Renal pelvis (tissue), 4 donors: ENCODE data around the gene G6PC2. TPM values are rescaled to one million over a fixed set of nuclear protein-coding genes. Genes with fewer than 3 reads are reported as not detected.

ENCODE experiments used
- DNase-seq: peaks from one replicate; pipeline ENCODE4 v3.0.0-alpha.2; 2013
- polyA plus RNA-seq, 3 donors: library from polyadenylated mRNA; unstranded; fragments of 120-200 nt; gene quantifications; one replicate each; pipeline ENCODE4 v1.2.1, GENCODE V29; 2013; ENCODE audit not compliant: insufficient read length in 3 of 3

Gene G6PC2
- polyA plus RNA-seq, 3 donors, result 0.09 to 0.24 TPM; not detected in 1

DNA sequence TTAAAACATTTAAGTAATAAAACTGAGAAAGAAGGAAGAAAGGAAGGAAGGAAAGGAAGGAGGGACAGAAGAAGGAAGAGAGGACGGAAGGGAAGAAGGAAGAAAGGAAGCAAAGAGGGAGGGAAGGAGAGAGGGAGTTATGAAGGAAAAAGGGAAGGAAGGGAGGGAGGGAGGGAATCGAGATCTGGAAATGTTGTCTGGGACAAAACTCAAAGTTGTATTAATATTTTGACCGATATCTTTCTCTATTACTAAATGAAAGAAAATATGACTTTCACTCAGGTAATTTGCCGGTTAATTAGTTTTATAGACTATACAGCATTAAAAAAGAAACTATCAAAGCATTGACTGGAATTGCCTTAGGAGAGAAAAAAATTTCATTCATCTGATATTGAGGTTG lies 44.4 kb downstream of the G6PC2 start:
- no peak for DNase-seq

- no peak for DNase-seq
Measured at GRCh38 chr2:168948621-168949212, 47.6 kb downstream of the G6PC2 start.

DNA sequence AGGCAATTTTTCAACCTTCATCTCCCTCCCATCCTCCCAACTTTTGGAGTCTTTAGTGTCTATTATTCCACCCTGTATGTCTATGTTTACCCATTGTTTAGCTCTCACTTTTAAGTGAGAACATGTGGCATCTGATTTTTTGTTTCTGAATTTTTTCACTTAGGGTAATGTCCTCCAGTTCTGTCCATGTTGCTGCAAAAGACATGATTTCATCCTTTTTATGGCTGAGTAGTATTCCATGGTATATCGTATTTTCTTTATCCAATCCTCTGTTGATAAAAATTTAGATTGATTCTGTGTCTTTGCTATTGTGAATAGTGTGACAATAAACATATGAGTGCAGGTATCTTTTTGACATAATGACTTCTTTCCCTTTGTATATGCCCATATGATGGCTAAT lies 48.2 kb downstream of the G6PC2 start:
- no peak for DNase-seq

DNA sequence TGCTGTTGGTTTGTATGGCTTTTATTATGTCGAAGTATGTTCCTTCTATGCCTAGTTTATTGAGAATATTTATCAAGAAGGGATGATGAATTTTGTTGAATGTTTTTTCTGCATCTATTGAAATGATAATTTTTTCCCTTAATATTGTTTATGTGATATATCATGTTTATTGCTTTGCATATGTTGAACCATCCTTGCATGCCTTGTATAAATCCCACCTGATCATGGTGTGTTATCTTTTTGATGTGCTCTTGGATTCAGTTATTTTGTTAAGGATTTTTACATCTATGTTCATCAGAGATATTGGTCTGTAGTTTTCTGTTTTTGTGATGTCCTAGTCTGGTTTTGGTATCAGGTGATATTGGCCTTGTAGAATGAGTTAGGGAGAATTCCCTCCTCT lies 50.8 kb downstream of the G6PC2 start:
- DNase-seq, result no peak

DNA sequence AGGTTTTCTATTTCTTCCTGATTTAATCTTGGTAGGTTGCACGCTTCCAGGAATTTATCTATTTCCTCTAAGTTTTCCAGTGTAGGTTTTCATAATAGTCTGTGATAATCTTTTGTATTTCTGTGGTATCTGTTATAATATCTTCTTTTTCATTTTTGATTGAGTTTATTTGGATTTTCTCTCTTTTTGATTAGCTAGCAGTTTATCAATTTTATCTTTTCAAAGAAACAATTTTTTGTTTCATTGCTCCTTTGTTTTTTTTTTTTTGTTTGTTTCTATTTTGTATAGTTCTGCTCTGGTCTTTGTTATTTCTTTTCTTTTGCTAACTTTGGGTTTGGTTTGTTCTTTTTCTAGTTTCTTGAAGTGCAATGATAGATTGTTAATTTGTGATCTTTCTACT lies 51.3 kb downstream of the G6PC2 start:
- DNase-seq, result no peak

DNA sequence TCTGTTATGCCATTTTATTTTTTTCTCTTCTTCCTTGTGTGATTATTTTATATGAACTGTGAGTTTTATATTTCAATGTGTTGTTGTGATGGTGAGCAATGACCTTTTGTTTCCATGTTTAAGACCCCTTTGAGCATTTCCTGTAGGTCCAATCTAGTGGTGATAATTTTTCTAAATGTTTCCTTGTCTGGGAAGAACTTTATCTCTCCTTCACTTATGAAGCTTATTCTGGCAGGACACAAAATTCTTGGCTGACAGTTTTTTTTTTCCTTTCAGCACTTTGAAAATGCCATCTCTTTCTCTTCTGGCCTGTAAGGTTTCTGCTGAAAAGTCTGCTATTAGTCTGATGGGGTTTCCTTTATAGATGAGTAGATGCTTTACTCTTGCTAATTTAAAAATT lies 53.2 kb downstream of the G6PC2 start:
- DNase-seq, result no peak

- DNase-seq, result no peak
Measured at GRCh38 chr2:168955321-168955720, 54.2 kb downstream of the G6PC2 start.

GRCh38 chr2:168956392-168956791 lies 55.3 kb downstream of the G6PC2 start:
- no peak for DNase-seq

Other genes with a start within 250 kb of the G6PC2 start
- gene NOSTRIN, start 98.7 kb upstream of the G6PC2 start, polyA plus RNA-seq, result 10 to 100 TPM; 30.4 to 37.4 (median 30.6) TPM
- gene SPC25, start 10.9 kb upstream of the G6PC2 start, polyA plus RNA-seq, result 10 to 100 TPM; 15.5 to 21.2 (median 18.6) TPM
- gene ABCB11, start 130.0 kb downstream of the G6PC2 start, polyA plus RNA-seq, result under 1 TPM in 1 of 3 donors, not detected in 2; 0.09 TPM
- gene DHRS9, start 168.3 kb downstream of the G6PC2 start, polyA plus RNA-seq, result under 1 TPM; 0.25 to 0.80 (median 0.58) TPM